Measurements from ENCODE around the gene PEX26. TPM values are rescaled to one million over a fixed set of nuclear protein-coding genes. Genes with fewer than 3 reads are reported as not detected.
A peak's percentile ranks its signal among the peaks of the same experiment; 100 is the strongest.
"Not testable (repeated sequence)": the region's sequence is repeated elsewhere in the genome, so short reads cannot be mapped to it uniquely, and the experiment has no call there.

The PEX26 gene
- polyA plus RNA-seq, 1 donor (not counting 4 experiments of a cell fraction or from before 2014, with no cell fraction given): 23.0 TPM

GRCh38 chr22:18034076-18034475, 43.7 kb upstream of the PEX26 start:
- Histone ChIP-seq H3K9me1 (ENCODE audit: control insufficient read depth, extremely low read depth, insufficient read depth, low read length) (no peaks in the 10 kb centered on the region), H3K4me1 (ENCODE audit: control insufficient read depth, extremely low read depth, insufficient read depth, low read length) (peaks cover 54% of the 10 kb centered on the region), H3K36me3 (ENCODE audit: control insufficient read depth in 2 of 2, extremely low read depth in 1 of 2, insufficient read depth in 2 of 2, low read length in 2 of 2) (no peaks in the 10 kb centered on the region), H3K9me3 (ENCODE audit: control insufficient read depth, low read depth, low read length) (no peaks in the 10 kb centered on the region), H3K27me3 (ENCODE audit: control insufficient read depth, extremely low read depth, insufficient read depth, low read length) (no peaks in the 10 kb centered on the region), H3K9ac (ENCODE audit: control insufficient read depth, extremely low read depth, insufficient read depth, low read length) (no peak overlapping the region), H3K4me3 (ENCODE audit: control insufficient read depth in 2 of 3, extremely low read depth in 1 of 3, insufficient read depth in 2 of 3, low read depth in 1 of 3, low read length in 3 of 3) (no peak overlapping the region), H4K20me1 (ENCODE audit: control insufficient read depth, extremely low read depth, insufficient read depth, low read length) (no peaks in the 10 kb centered on the region), H3K79me2 (ENCODE audit: control insufficient read depth, insufficient read depth, low read length) (no peaks in the 10 kb centered on the region), H3K27ac (ENCODE audit: control insufficient read depth, insufficient read depth, low read length) (peak overlapping the region; percentile 99), H3K4me2 (ENCODE audit: control insufficient read depth, extremely low read depth, insufficient read depth, low read depth, low read length) (no peak overlapping the region), H2AFZ (ENCODE audit: control insufficient read depth, low read length) (peak overlapping the region; percentile 4)
- FAIRE-seq (peak; percentile 13), DNase-seq (ENCODE audit: low read depth, low spot score) (no peak)
- dilution Hi-C loops (cut with MboI; ENCODE audit: extremely low pct_ligation_motif_present, low sequenced_read_pairs): no loop called here
- TF ChIP-seq CTCF (optimal IDR thresholded peaks at IDR 0.05 in 1 of 3, IDR thresholded peaks at IDR 0.05 in 1 of 3, conservative IDR thresholded peaks at IDR 0.05 in 1 of 3; ENCODE audit: extremely low read depth in 1 of 3, insufficient read depth in 2 of 3, low read length in 3 of 3) (no peak), EZH2 (IDR thresholded peaks at IDR 0.05; ENCODE audit: low read length) (no peak)

DNA sequence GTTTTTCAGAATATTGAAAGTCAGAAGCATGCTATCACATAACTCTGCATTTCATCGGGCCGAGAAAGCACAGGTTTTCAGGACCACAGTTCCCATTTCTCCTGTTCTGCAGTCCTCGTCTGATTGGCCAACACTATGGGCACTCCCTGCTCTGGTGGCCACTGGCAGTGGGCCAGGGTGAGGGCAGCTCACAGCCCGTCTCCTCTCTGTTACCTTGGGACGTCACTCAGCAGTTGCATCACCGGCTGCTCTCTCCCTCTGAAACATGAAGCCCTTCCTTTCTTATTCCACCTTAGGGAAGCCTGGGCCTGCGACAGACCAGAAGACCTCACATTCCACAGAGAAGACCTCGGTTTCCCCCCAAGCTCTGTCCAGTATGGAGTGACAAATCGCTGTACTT, 42.0 kb upstream of the PEX26 start:
- Histone ChIP-seq H3K9me3 (ENCODE audit: control insufficient read depth, low read depth, low read length) (no peaks in the 10 kb centered on the region), H3K4me2 (ENCODE audit: control insufficient read depth, extremely low read depth, insufficient read depth, low read depth, low read length) (peak overlapping the region; percentile 18), H3K27me3 (ENCODE audit: control insufficient read depth, extremely low read depth, insufficient read depth, low read length) (no peaks in the 10 kb centered on the region), H3K9ac (ENCODE audit: control insufficient read depth, extremely low read depth, insufficient read depth, low read length) (no peak overlapping the region), H3K36me3 (ENCODE audit: control insufficient read depth in 2 of 2, extremely low read depth in 1 of 2, insufficient read depth in 2 of 2, low read length in 2 of 2) (no peaks in the 10 kb centered on the region), H3K4me1 (ENCODE audit: control insufficient read depth, extremely low read depth, insufficient read depth, low read length) (peaks cover 48% of the 10 kb centered on the region), H2AFZ (ENCODE audit: control insufficient read depth, low read length) (no peak overlapping the region), H3K27ac (ENCODE audit: control insufficient read depth, insufficient read depth, low read length) (peak overlapping the region; percentile 2), H3K9me1 (ENCODE audit: control insufficient read depth, extremely low read depth, insufficient read depth, low read length) (no peaks in the 10 kb centered on the region), H4K20me1 (ENCODE audit: control insufficient read depth, extremely low read depth, insufficient read depth, low read length) (no peaks in the 10 kb centered on the region), H3K79me2 (ENCODE audit: control insufficient read depth, insufficient read depth, low read length) (no peaks in the 10 kb centered on the region), H3K4me3 (ENCODE audit: control insufficient read depth in 2 of 3, extremely low read depth in 1 of 3, insufficient read depth in 2 of 3, low read depth in 1 of 3, low read length in 3 of 3) (no peak overlapping the region)
- TF ChIP-seq CTCF (optimal IDR thresholded peaks at IDR 0.05 in 1 of 3, IDR thresholded peaks at IDR 0.05 in 1 of 3, conservative IDR thresholded peaks at IDR 0.05 in 1 of 3; ENCODE audit: extremely low read depth in 1 of 3, insufficient read depth in 2 of 3, low read length in 3 of 3): no peak
- TF ChIP-seq EZH2 (IDR thresholded peaks at IDR 0.05; ENCODE audit: low read length): no peak
- FAIRE-seq: peak; percentile 23
- no peak for DNase-seq (ENCODE audit: low read depth, low spot score)
- dilution Hi-C loops (cut with MboI; ENCODE audit: extremely low pct_ligation_motif_present, low sequenced_read_pairs): no loop called here

DNA sequence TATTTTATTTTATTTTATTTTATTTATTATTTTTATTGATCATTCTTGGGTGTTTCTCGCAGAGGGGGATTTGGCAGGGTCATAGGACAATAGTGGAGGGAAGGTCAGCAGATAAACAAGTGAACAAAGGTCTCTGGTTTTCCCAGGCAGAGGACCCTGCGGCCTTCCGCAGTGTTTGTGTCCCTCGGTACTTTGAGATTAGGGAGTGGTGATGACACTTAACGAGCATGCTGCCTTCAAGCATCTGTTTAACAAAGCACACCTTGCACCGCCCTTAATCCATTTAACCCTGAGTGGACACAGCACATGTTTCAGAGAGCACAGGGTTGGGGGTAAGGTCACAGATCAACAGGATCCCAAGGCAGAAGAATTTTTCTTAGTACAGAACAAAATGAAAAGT, 36.9 kb upstream of the PEX26 start:
- not testable (repeated sequence) for FAIRE-seq

More for the DNA sequence above, 36.9 kb upstream of the PEX26 start:
- H3K9me3 ChIP-seq (ENCODE audit: control insufficient read depth, low read depth, low read length); dilution Hi-C loops (cut with MboI; ENCODE audit: extremely low pct_ligation_motif_present, low sequenced_read_pairs); H3K9ac ChIP-seq (ENCODE audit: control insufficient read depth, extremely low read depth, insufficient read depth, low read length); H3K27me3 ChIP-seq (ENCODE audit: control insufficient read depth, extremely low read depth, insufficient read depth, low read length); H3K9me1 ChIP-seq (ENCODE audit: control insufficient read depth, extremely low read depth, insufficient read depth, low read length); H3K4me3 ChIP-seq (ENCODE audit: control insufficient read depth in 2 of 3, extremely low read depth in 1 of 3, insufficient read depth in 2 of 3, low read depth in 1 of 3, low read length in 3 of 3); H2AFZ ChIP-seq (ENCODE audit: control insufficient read depth, low read length); DNase-seq (ENCODE audit: low read depth, low spot score); H3K79me2 ChIP-seq (ENCODE audit: control insufficient read depth, insufficient read depth, low read length); H4K20me1 ChIP-seq (ENCODE audit: control insufficient read depth, extremely low read depth, insufficient read depth, low read length); H3K27ac ChIP-seq (ENCODE audit: control insufficient read depth, insufficient read depth, low read length); H3K4me2 ChIP-seq (ENCODE audit: control insufficient read depth, extremely low read depth, insufficient read depth, low read depth, low read length); H3K36me3 ChIP-seq (ENCODE audit: control insufficient read depth in 2 of 2, extremely low read depth in 1 of 2, insufficient read depth in 2 of 2, low read length in 2 of 2): not testable (repeated sequence)
- H3K4me1 ChIP-seq (ENCODE audit: control insufficient read depth, extremely low read depth, insufficient read depth, low read length): peaks cover 14% of the 10 kb centered on the region

Measured in keratinocyte (primary cell).